ENCODE data around the gene MPRIP. TPM values are rescaled to one million over a fixed set of nuclear protein-coding genes. Genes with fewer than 3 reads are reported as not detected.

Gene MPRIP
- total RNA-seq, 2 donors from 2014 or later = 84.3 to 258 TPM

DNA sequence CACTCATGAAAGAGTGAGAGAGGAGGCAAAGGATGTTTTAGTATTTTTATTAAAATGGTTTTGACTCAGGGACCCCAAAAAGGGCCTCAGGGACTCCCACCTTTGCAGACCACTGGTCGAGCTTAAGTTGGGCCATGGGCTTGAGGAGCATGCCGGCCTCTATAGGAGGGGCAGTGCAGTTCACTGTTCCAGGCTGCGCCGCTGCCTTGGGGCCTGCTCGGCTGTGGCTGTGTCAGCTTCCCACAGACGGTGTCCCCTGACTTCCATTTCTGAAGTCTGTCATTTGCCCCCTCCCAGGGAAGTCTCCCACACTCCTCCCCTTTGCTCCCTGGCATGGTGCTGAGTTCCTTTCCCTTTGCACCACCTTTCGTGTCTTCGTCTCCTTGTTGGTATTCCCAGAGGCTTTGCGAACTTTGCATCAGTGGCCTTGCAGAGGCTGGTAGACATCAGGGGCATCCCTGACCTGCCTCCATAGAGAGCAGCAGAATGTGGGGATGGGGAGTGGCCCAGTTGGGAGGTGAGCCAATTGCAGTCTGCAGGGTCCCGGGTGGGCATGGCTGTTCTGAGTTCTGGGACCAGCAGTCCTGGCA is 17.1 kb downstream of the MPRIP start:
- Histone ChIP-seq H3K27ac (no peak overlapping the region), H3K4me3 (no peak overlapping the region), H3K9me3 (no peaks in the 10 kb centered on the region), H3K27me3 (replicated peaks; ENCODE audit: insufficient read depth) (no peaks in the 10 kb centered on the region), H3K4me1 (replicated peaks) (peaks cover 12% of the 10 kb centered on the region), H3K36me3 (no peaks in the 10 kb centered on the region)
- intact Hi-C loops (cut with DNase I) = no loop called here
- no peak for DNase-seq (ENCODE audit: low spot score)
- 90% methylated on average over 10 of the region's 10 CpGs for WGBS
- TF ChIP-seq POLR2AphosphoS5 (IDR thresholded peaks at IDR 0.05) = no peak
- TF ChIP-seq, protein P1, sequence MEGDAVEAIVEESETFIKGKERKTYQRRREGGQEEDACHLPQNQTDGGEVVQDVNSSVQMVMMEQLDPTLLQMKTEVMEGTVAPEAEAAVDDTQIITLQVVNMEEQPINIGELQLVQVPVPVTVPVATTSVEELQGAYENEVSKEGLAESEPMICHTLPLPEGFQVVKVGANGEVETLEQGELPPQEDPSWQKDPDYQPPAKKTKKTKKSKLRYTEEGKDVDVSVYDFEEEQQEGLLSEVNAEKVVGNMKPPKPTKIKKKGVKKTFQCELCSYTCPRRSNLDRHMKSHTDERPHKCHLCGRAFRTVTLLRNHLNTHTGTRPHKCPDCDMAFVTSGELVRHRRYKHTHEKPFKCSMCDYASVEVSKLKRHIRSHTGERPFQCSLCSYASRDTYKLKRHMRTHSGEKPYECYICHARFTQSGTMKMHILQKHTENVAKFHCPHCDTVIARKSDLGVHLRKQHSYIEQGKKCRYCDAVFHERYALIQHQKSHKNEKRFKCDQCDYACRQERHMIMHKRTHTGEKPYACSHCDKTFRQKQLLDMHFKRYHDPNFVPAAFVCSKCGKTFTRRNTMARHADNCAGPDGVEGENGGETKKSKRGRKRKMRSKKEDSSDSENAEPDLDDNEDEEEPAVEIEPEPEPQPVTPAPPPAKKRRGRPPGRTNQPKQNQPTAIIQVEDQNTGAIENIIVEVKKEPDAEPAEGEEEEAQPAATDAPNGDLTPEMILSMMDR (IDR thresholded peaks at IDR 0.05) = no peak
- TF ChIP-seq POLR2A (IDR thresholded peaks at IDR 0.05) = no peak

DNA sequence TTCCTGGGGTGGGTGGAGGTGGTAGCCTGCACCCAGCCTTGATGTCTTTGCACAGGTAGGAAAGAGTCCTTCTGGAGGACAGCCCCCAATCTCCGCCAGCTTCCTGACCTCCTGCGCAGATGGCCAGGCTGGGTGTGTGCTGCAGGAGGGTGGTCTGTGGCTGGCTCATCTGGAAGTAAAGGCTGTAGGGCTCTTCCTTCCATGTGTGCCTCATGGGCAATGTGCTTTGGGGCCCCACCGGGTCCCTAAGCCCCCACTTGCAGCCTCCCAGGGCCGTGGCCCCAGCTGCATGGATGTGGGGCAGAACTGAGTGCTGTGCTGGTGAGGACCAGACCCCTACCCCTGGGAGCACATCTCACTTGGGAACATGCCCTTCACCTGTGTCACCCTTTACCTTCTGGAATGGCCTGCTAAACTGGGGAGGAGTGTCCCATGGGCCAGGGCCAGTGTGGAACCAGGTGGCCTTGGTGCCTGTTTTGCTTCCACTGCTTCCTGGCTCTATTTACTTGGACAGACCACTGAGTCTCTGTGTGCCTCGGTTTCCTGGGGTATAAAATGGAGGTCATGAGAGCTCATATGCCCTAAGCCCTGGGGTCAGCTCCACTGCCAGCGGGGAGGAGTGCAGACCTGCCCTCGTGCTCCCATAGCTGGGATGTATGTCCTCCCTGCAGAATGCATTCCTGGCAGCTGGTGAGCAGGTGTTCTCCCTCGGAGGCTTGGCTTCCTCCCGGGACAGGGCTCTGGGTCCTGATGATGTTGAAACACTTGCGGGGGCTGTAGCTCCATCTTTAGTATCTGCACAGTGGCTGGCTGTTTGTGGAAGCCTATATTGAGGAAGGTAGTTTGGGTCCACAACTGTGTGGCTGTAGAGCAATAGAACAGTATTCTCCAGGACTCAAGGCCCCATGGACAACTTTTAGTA is 18.0 kb downstream of the MPRIP start:
- Histone ChIP-seq H3K36me3 (no peaks in the 10 kb centered on the region), H3K27me3 (replicated peaks; ENCODE audit: insufficient read depth) (no peaks in the 10 kb centered on the region), H3K27ac (no peak overlapping the region), H3K9me3 (no peaks in the 10 kb centered on the region), H3K4me1 (replicated peaks) (peaks cover 12% of the 10 kb centered on the region), H3K4me3 (no peak overlapping the region)
- no peak for DNase-seq (ENCODE audit: low spot score)
- TF ChIP-seq POLR2AphosphoS5 (IDR thresholded peaks at IDR 0.05) (no peak), POLR2A (IDR thresholded peaks at IDR 0.05) (no peak)
- TF ChIP-seq, protein P1 (IDR thresholded peaks at IDR 0.05) = no peak
- WGBS = 78% methylated on average over 8 of the region's 10 CpGs
- intact Hi-C loops (cut with DNase I) = no loop called here

DNA sequence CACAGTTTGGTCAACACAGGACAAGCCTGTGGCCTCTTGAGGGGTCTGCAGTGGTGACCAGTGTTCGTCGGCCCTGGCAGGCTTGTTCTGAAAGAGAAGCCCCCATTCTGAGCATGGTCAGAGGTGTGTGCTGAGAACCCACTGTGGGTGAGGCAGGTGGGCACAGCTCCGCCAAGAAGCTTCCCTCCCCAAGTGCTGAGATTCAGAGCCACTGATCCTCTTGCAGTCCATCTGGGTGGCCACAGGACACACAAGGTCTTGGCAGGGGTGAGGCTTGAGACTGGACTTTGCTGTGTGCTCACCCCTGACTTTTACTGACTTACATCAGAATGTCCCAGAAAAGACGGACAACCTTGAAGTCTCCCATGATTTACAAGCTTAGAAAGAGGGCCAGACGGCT is 18.7 kb downstream of the MPRIP start:
- peaks cover 7% of the 10 kb centered on the region for H3K4me1 ChIP-seq (replicated peaks)
- WGBS = 79% methylated on average over 5 of the region's 5 CpGs
- H3K4me3 ChIP-seq = no peak overlapping the region
- H3K27me3 ChIP-seq (replicated peaks; ENCODE audit: insufficient read depth) = no peaks in the 10 kb centered on the region
- intact Hi-C loops (cut with DNase I) = no loop called here
- no peaks in the 10 kb centered on the region for H3K9me3 ChIP-seq
- TF ChIP-seq, protein P1 (IDR thresholded peaks at IDR 0.05) = no peak
- no peak for TF ChIP-seq POLR2AphosphoS5 (IDR thresholded peaks at IDR 0.05)
- no peak for TF ChIP-seq POLR2A (IDR thresholded peaks at IDR 0.05)
- DNase-seq (ENCODE audit: low spot score) = no peak
- H3K27ac ChIP-seq = no peak overlapping the region
- no peaks in the 10 kb centered on the region for H3K36me3 ChIP-seq

DNA sequence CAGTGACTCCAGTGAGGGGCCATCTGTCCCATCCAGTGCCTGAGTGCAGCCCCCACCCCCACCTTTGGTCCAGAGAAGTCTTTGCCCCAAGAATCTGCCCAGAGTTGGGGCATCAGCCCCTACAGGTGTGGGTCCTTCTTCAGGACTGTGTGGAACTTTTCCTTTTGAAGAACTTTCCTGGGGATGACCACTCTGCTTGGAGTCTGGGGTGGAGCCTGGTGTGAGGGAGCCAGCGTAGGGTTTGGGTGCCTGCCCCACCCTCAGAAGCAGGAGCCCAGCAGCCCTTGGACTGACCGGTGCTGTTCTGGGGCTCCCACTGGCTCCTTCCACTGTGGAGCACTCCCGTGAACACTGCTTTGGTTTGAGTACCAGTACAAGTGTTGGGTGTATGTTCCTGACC is 19.3 kb downstream of the MPRIP start:
- no peak for TF ChIP-seq POLR2AphosphoS5 (IDR thresholded peaks at IDR 0.05)
- TF ChIP-seq, protein P1 (IDR thresholded peaks at IDR 0.05) = no peak
- no peak for TF ChIP-seq POLR2A (IDR thresholded peaks at IDR 0.05)
- Histone ChIP-seq H3K27ac (no peak overlapping the region), H3K9me3 (no peaks in the 10 kb centered on the region), H3K36me3 (no peaks in the 10 kb centered on the region), H3K4me3 (no peak overlapping the region), H3K4me1 (replicated peaks) (peaks cover 2% of the 10 kb centered on the region), H3K27me3 (replicated peaks; ENCODE audit: insufficient read depth) (no peaks in the 10 kb centered on the region)
- DNase-seq (ENCODE audit: low spot score) = no peak
- WGBS = 95% methylated on average over 3 of the region's 3 CpGs
- intact Hi-C loops (cut with DNase I) = no loop called here
